Lung (tissue), 12 donors: ENCODE measurements around the gene WDR46. TPM values are rescaled to one million over a fixed set of nuclear protein-coding genes. Genes with fewer than 3 reads are reported as not detected.

Source experiments
- ATAC-seq: fragments of 200-7000 bp; cut with Tn5 transposase; one replicate; pipeline ENCODE4 v1.9.1; 2020; ENCODE audit warnings: moderate number of reproducible peaks; ENCODE audit not compliant: insufficient read depth, low FRiP score
- DNase-seq, 3 donors: peaks; one replicate each; pipeline ENCODE4 v3.0.0-alpha.2; 2013 to 2017
- H3K27ac ChIP-seq, 2 donors: one replicate each; pipeline ENCODE4 v1.5.1; 2013; ENCODE audit warnings: mild to moderate bottlenecking in 2 of 2, moderate library complexity in 2 of 2, control low read depth in 1 of 2, inconsistent platforms in 1 of 2, low read depth in 1 of 2, low read length in 1 of 2
- H3K27me3 ChIP-seq, 3 donors: one replicate each; pipeline ENCODE4 v1.5.1; 2013; ENCODE audit warnings: low read length in 2 of 3; ENCODE audit not compliant: control insufficient read depth in 3 of 3, insufficient read depth in 3 of 3
- H3K36me3 ChIP-seq, 4 donors: one replicate each; pipeline ENCODE4 v1.5.1; 2013; ENCODE audit warnings: low read length in 4 of 4, mild to moderate bottlenecking in 1 of 4, moderate library complexity in 1 of 4; ENCODE audit not compliant: control insufficient read depth in 4 of 4, insufficient read depth in 4 of 4
- H3K4me1 ChIP-seq, 5 donors: one replicate each; pipeline ENCODE4 v1.5.1; 2013; ENCODE audit warnings: low read length in 5 of 5, mild to moderate bottlenecking in 2 of 5, moderate library complexity in 1 of 5; ENCODE audit not compliant: control insufficient read depth in 5 of 5, insufficient read depth in 5 of 5
- H3K4me3 ChIP-seq: one replicate; pipeline ENCODE4 v1.5.1; 2013; ENCODE audit warnings: mild to moderate bottlenecking, control low read depth, moderate library complexity
- H3K9ac ChIP-seq, 2 donors: one replicate each; pipeline ENCODE4 v1.5.1; 2013; ENCODE audit warnings: low read length in 2 of 2, control low read depth in 1 of 2; ENCODE audit not compliant: insufficient read depth in 1 of 2
- H3K9me3 ChIP-seq, 4 donors: one replicate each; pipeline ENCODE4 v1.5.1; 2013; ENCODE audit warnings: low read length in 3 of 4, mild to moderate bottlenecking in 1 of 4, moderate library complexity in 1 of 4; ENCODE audit not compliant: control insufficient read depth in 4 of 4, insufficient read depth in 3 of 4
- CTCF ChIP-seq: IDR thresholded peaks from 2 replicates; pipeline ENCODE4 v1.5.1; 2012; ENCODE audit warnings: mild to moderate bottlenecking; ENCODE audit errors: control extremely low read depth, extremely low read depth
- WGBS, 2 donors: extraction: QIAGEN DNeasy Blood & Tissue Kit; methylation state at CpG; one replicate each; pipeline ENCODE4 v1.1.7; 2013; 5-methylcytosine and 5-hydroxymethylcytosine counted together
- polyA plus RNA-seq, 2 donors: library from polyadenylated mRNA; stranded (reverse); fragments of 200-250 nt; gene quantifications; one replicate each; pipeline ENCODE4 v1.2.1, GENCODE V29; 2013
- total RNA-seq, 2 donors: library from RNA; depleted of rRNA in 1 of 2; stranded (reverse); fragments of >200 nt in 1 of 2; gene quantifications; one replicate each; pipeline ENCODE4 v1.2.1, GENCODE V29; 2014 to 2021
- donor health status: control.
- donor health status: control.
- donor health status: Bipolar disorder and iron deficiency.
- donor health status: healthy.
- donor health status: DM: yes; HTN: yes; CAD: no.

The WDR46 gene
- total and polyA plus RNA-seq, 4 donors = 26.3 to 48.0 (median 47.4) TPM

DNA sequence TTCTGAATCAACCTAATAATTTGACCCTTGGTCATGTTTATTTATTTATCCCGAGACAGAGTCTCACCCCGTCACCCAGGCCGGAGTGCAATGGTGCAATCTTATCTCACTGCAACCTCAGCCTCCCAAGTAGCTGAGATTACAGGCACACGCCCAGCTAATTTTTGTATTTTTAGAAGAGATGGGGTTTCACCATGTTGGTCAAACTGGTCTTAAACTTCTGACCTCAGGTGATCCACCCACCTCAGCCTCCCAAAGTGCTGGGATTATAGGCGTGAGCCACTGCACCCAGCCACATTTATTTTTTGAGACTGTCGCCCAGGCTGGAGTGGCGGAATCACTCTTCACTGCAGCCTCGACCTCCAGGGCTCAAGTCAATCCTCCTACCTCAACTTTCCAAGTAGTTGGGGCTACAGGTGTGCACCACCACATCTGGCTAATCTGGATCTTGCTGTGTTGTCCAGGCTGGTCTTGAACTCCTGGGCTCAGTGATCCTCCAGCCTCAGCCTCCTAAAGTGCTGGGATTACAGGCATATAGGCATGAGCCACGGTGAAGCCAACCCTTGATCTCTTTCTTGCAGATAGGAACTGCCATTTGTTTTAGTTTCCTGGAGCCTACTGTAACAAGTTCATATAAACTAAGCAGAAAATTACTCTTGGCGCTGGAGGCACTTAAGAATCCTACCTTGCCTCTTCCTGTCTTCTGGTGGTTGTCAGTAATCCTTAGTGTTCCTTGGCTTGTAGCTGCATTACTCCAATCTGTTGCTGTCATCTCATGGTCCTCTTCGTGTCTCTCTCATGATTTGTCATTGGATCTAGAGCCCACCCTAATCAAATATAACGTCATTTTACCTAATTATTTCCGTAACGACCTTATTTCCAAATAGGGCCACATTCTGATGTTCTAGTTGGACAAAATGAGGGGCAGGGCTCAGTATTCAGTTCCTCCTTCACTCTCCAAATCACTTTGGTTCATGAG lies 14.8 kb downstream of the WDR46 start:
- Histone ChIP-seq H3K27me3 (no peaks in the 10 kb centered on the region), H3K4me3 (no peak overlapping the region), H3K27ac (peak overlapping the region in 1 of 2 donors; percentile 41), H3K4me1 (peaks cover 14 to 50% (median 26%) of the 10 kb centered on the region in 5 donors), H3K9ac (peak overlapping the region in 1 of 2 donors; percentile 29), H3K9me3 (no peaks in the 10 kb centered on the region), H3K36me3 (peaks cover 8 to 36% (median 27%) of the 10 kb centered on the region in 4 donors)
- no peak for TF ChIP-seq CTCF
- ATAC-seq (no peak), DNase-seq (no peak)
- 62 to 71% methylated on average over 14 of the region's 14 CpGs for WGBS, 2 donors

- Histone ChIP-seq H3K4me3 (peak overlapping the region; percentile 18), H3K27ac (no peak overlapping the region), H3K36me3 (peaks cover 6 to 44% (median 26%) of the 10 kb centered on the region in 4 donors), H3K9ac (peak overlapping the region; percentile 93 to 94), H3K27me3 (no peaks in the 10 kb centered on the region), H3K4me1 (peaks cover 14 to 50% (median 26%) of the 10 kb centered on the region in 5 donors), H3K9me3 (no peaks in the 10 kb centered on the region)
- DNase-seq = no peak
- no peak for ATAC-seq
- TF ChIP-seq CTCF = no peak
- WGBS, 2 donors = 57 to 67% methylated on average over 11 of the region's 11 CpGs
Measured at GRCh38 chr6:33273129-33273923, 15.7 kb downstream of the WDR46 start.

- H3K27me3 ChIP-seq = no peaks in the 10 kb centered on the region
- DNase-seq (no peak), ATAC-seq (peak; percentile 4)
- H3K4me3 ChIP-seq = peak overlapping the region; percentile 86
- TF ChIP-seq CTCF = no peak
- 10 to 12% methylated on average over 22 of the region's 22 CpGs for WGBS, 2 donors
- H3K9ac ChIP-seq = peak overlapping the region; percentile 93 to 94
- H3K27ac ChIP-seq = peak overlapping the region; percentile 38 to 87
- H3K9me3 ChIP-seq = no peaks in the 10 kb centered on the region
- peaks cover 10 to 47% (median 26%) of the 10 kb centered on the region in 5 donors for H3K4me1 ChIP-seq
- peaks cover 6 to 51% (median 33%) of the 10 kb centered on the region in 4 donors for H3K36me3 ChIP-seq
Measured at GRCh38 chr6:33272275-33273128, 16.5 kb downstream of the WDR46 start.
